Lung (tissue), 12 donors: ENCODE results near the gene ACP7. TPM values are rescaled to one million over a fixed set of nuclear protein-coding genes. Genes with fewer than 3 reads are reported as not detected.

Source experiments
- ATAC-seq: fragments of 200-7000 bp; cut with Tn5 transposase; one replicate; pipeline ENCODE4 v1.9.1; 2020; ENCODE audit warnings: moderate number of reproducible peaks; ENCODE audit not compliant: insufficient read depth, low FRiP score
- DNase-seq, 3 donors: peaks; one replicate each; pipeline ENCODE4 v3.0.0-alpha.2; 2013 to 2017
- H3K27ac ChIP-seq, 2 donors: one replicate each; pipeline ENCODE4 v1.5.1; 2013; ENCODE audit warnings: mild to moderate bottlenecking in 2 of 2, moderate library complexity in 2 of 2, control low read depth in 1 of 2, inconsistent platforms in 1 of 2, low read depth in 1 of 2, low read length in 1 of 2
- H3K27me3 ChIP-seq, 3 donors: one replicate each; pipeline ENCODE4 v1.5.1; 2013; ENCODE audit warnings: low read length in 2 of 3; ENCODE audit not compliant: control insufficient read depth in 3 of 3, insufficient read depth in 3 of 3
- H3K36me3 ChIP-seq, 4 donors: one replicate each; pipeline ENCODE4 v1.5.1; 2013; ENCODE audit warnings: low read length in 4 of 4, mild to moderate bottlenecking in 1 of 4, moderate library complexity in 1 of 4; ENCODE audit not compliant: control insufficient read depth in 4 of 4, insufficient read depth in 4 of 4
- H3K4me1 ChIP-seq, 5 donors: one replicate each; pipeline ENCODE4 v1.5.1; 2013; ENCODE audit warnings: low read length in 5 of 5, mild to moderate bottlenecking in 2 of 5, moderate library complexity in 1 of 5; ENCODE audit not compliant: control insufficient read depth in 5 of 5, insufficient read depth in 5 of 5
- H3K4me3 ChIP-seq: one replicate; pipeline ENCODE4 v1.5.1; 2013; ENCODE audit warnings: mild to moderate bottlenecking, control low read depth, moderate library complexity
- H3K9ac ChIP-seq, 2 donors: one replicate each; pipeline ENCODE4 v1.5.1; 2013; ENCODE audit warnings: low read length in 2 of 2, control low read depth in 1 of 2; ENCODE audit not compliant: insufficient read depth in 1 of 2
- H3K9me3 ChIP-seq, 4 donors: one replicate each; pipeline ENCODE4 v1.5.1; 2013; ENCODE audit warnings: low read length in 3 of 4, mild to moderate bottlenecking in 1 of 4, moderate library complexity in 1 of 4; ENCODE audit not compliant: control insufficient read depth in 4 of 4, insufficient read depth in 3 of 4
- CTCF ChIP-seq: IDR thresholded peaks from 2 replicates; pipeline ENCODE4 v1.5.1; 2012; ENCODE audit warnings: mild to moderate bottlenecking; ENCODE audit errors: control extremely low read depth, extremely low read depth
- WGBS, 2 donors: extraction: QIAGEN DNeasy Blood & Tissue Kit; methylation state at CpG; one replicate each; pipeline ENCODE4 v1.1.7; 2013; 5-methylcytosine and 5-hydroxymethylcytosine counted together
- polyA plus RNA-seq, 2 donors: library from polyadenylated mRNA; stranded (reverse); fragments of 200-250 nt; gene quantifications; one replicate each; pipeline ENCODE4 v1.2.1, GENCODE V29; 2013
- total RNA-seq, 2 donors: library from RNA; depleted of rRNA in 1 of 2; stranded (reverse); fragments of >200 nt in 1 of 2; gene quantifications; one replicate each; pipeline ENCODE4 v1.2.1, GENCODE V29; 2014 to 2021
- donor health status: control.
- donor health status: control.
- donor health status: Bipolar disorder and iron deficiency.
- donor health status: healthy.
- donor health status: DM: yes; HTN: yes; CAD: no.

The ACP7 gene
- total and polyA plus RNA-seq, 4 donors = 0.03 TPM; not detected in 3

DNA sequence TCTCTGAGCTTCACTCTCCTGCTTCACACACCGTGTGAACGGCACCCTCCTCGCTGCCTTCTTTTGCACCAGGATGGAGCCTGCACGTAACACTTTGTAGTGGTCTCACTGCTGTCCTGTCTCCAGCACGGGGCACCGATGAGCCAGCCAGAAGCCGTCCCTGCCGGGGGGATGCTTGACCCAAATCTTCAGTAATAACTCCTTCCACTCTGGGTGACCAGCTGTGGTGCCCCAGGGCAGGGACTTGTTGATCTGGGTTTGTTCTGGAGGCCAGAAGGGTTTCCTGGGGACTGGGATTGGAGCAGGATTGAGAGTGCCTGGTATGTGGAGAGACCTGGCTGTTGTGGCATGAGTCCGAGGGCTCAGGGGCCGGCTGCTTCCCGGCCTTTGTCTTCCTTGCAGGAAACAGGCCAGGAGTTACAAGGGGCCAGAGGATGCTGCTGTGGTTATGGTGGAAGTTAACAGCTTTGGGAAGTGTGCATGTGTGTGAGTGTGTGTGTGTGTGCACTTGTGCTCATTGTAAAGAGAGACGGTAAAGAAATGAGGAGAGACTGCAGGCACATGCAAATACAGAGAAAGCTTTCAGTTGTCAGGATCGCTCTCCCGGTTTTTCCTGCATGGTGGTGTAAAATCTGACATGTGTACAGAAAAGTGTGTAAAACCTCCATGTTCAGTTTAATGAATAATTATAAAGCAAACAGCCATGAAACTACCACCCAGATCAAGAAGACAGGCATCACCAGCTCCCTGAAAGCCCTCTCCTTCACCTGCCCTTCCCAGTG is 60.3 kb downstream of the ACP7 start:
- DNase-seq = peak; percentile 54 to 78 (median 56)
- no peaks in the 10 kb centered on the region for H3K9me3 ChIP-seq
- H3K4me1 ChIP-seq = peaks cover 8 to 31% (median 19%) of the 10 kb centered on the region in 5 donors
- WGBS, 2 donors = 20 to 27% methylated on average over 14 of the region's 14 CpGs
- no peak for ATAC-seq
- H3K27me3 ChIP-seq = no peaks in the 10 kb centered on the region
- TF ChIP-seq CTCF = no peak
- no peak overlapping the region for H3K9ac ChIP-seq
- no peak overlapping the region for H3K4me3 ChIP-seq
- peaks cover 0 to 4% (median 1%) of the 10 kb centered on the region in 4 donors for H3K36me3 ChIP-seq
- H3K27ac ChIP-seq = peak overlapping the region in 1 of 2 donors; percentile 69

DNA sequence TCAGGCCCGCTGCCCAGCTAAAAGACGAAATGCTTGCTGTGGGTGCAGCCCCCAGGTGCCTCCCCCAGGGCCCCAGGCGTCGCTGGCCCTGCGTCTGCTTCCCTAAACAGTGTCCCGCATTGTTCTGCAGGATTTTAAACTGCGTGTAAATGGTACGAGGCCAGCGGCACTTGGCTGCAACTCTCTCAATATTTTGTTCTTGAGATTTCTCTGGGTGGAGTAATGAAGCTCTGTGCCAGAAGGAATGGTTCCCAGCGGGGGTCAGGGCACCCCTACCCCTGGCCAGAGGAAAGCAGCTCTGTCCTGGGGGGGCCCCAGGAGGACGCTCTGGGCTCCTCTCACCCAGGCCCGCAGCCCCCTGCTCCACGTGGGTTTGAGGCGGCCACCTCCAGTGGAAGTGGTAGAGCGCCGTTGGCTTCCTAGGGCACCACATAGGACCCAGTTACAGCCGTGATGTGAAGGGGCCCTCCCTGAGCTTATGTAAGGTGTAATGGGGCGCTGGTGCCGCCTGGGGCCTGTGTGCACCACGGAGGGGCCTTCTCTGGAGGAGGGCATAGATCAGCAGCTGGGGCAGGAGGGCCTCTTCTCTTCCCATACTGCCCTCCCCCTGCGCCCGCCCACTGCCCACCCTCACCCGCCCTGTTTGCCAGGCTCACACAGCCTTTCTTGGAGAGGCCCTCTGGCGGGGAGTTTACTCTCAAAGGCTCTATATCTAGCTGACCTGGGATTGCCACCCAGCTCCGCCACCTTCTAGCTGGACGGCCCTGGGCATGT is 61.2 kb downstream of the ACP7 start:
- H3K4me1 ChIP-seq = peaks cover 8 to 24% (median 15%) of the 10 kb centered on the region in 5 donors

GRCh38 chr19:39146091-39146490 is 61.9 kb downstream of the ACP7 start:
- H3K36me3 ChIP-seq = peaks cover 0 to 4% (median 1%) of the 10 kb centered on the region in 4 donors
- DNase-seq = no peak
- ATAC-seq = no peak
- no peak for TF ChIP-seq CTCF
- peaks cover 8 to 22% (median 18%) of the 10 kb centered on the region in 5 donors for H3K4me1 ChIP-seq
- peak overlapping the region in 1 of 2 donors; percentile 69 for H3K27ac ChIP-seq
- H3K9ac ChIP-seq = no peak overlapping the region
- 96 to 100% methylated on average over 1 of the region's 1 CpG for WGBS, 2 donors
- no peaks in the 10 kb centered on the region for H3K27me3 ChIP-seq
- no peak overlapping the region for H3K4me3 ChIP-seq
- H3K9me3 ChIP-seq = no peaks in the 10 kb centered on the region

More for the DNA sequence above, 61.2 kb downstream of the ACP7 start:
- Histone ChIP-seq H3K27me3 (no peaks in the 10 kb centered on the region), H3K36me3 (peaks cover 0 to 4% (median 1%) of the 10 kb centered on the region in 4 donors), H3K27ac (peak overlapping the region in 1 of 2 donors; percentile 69), H3K4me3 (no peak overlapping the region), H3K9ac (no peak overlapping the region), H3K9me3 (no peaks in the 10 kb centered on the region)
- TF ChIP-seq CTCF = no peak
- ATAC-seq = peak; percentile 25
- 19 to 27% methylated on average over 26 of the region's 26 CpGs for WGBS, 2 donors
- DNase-seq = peak; percentile 46 to 76 (median 73)
